B cell (primary cell): ENCODE data around the gene TEX19. TPM values are rescaled to one million over a fixed set of nuclear protein-coding genes. Genes with fewer than 3 reads are reported as not detected.

Experiments
- ATAC-seq: fragments of 200-7000 bp; cut with Tn5 transposase; one replicate; pipeline ENCODE4 v1.10.0; 2021; ENCODE audit warnings: low read depth, mild to moderate bottlenecking, moderate number of reproducible peaks, moderate library complexity
- CTCF ChIA-PET: fragments of 350-600 bp; sonication (Branson Sonifier 250); formaldehyde crosslinking; loops from one replicate; lab custom pipeline; 2021; ENCODE audit warnings: antibody characterized with exemption, inconsistent platforms; lab: Charles Lee
- POLR2A ChIA-PET: fragments of 350-600 bp; sonication (Branson Sonifier 250); formaldehyde crosslinking; loops from one replicate; lab custom pipeline; 2021; ENCODE audit warnings: antibody characterized with exemption; lab: Charles Lee
- DNase-seq: peaks from one replicate; pipeline ENCODE4 v3.0.0; 2013
- H2AFZ ChIP-seq: 2 replicates; pipeline ENCODE4 v1.6.1; 2012; ENCODE audit warnings: mild to moderate bottlenecking, low read depth, low read length; ENCODE audit not compliant: insufficient read depth, poor library complexity, severe bottlenecking
- H3K27ac ChIP-seq, 2 donors: 1 replicate in 1 of 2; 2 replicates in 1 of 2; pipeline ENCODE4 v1.5.1; 2012 to 2013; ENCODE audit warnings: low read length in 2 of 2, mild to moderate bottlenecking in 2 of 2, moderate library complexity in 1 of 2
- H3K27me3 ChIP-seq, 4 experiments: fragments of 200-600 bp in 1 of 4; sonication (generic) in 1 of 4; replicated peaks in 1 of 4; 1 replicate in 2 of 4; 2 replicates in 2 of 4; pipeline versions ENCODE4 v1.6.1 to v1.7.0; 2013 to 2016; ENCODE audit warnings: low read length in 3 of 4, mild to moderate bottlenecking in 2 of 4, mixed read lengths in 1 of 4, moderate library complexity in 1 of 4; ENCODE audit not compliant: insufficient read depth in 4 of 4, control insufficient read depth in 3 of 4; ENCODE audit errors: control extremely low read depth in 1 of 4
- H3K36me3 ChIP-seq, 2 experiments: replicated peaks in 1 of 2; 1 replicate in 1 of 2; 2 replicates in 1 of 2; pipeline versions ENCODE4 v1.6.1 to v1.7.1; 2013; ENCODE audit warnings: low read length in 1 of 2; ENCODE audit not compliant: insufficient read depth in 2 of 2, control insufficient read depth in 1 of 2; ENCODE audit errors: control extremely low read depth in 1 of 2, extremely low read depth in 1 of 2
- H3K4me1 ChIP-seq, 2 donors: fragments of 200-600 bp in 1 of 2; sonication (generic) in 1 of 2; 1 replicate in 1 of 2; 2 replicates in 1 of 2; pipeline versions ENCODE4 v1.5.1 to v1.6.1; 2013 to 2017; ENCODE audit warnings: low read length in 2 of 2; ENCODE audit not compliant: control insufficient read depth in 2 of 2, insufficient read depth in 2 of 2
- H3K4me2 ChIP-seq: replicated peaks from 2 replicates; pipeline ENCODE3; 2012; ENCODE audit warnings: mild to moderate bottlenecking, low read depth, low read length; ENCODE audit not compliant: poor library complexity, severe bottlenecking
- H3K4me3 ChIP-seq, 5 experiments: fragments of 200-600 bp in 1 of 5; sonication (generic) in 1 of 5; 1 replicate in 3 of 5; 2 replicates in 2 of 5; pipeline versions ENCODE4 v1.5.1 to v1.7.0; 2011 to 2016; ENCODE audit warnings: low read length in 4 of 5, mild to moderate bottlenecking in 4 of 5, low read depth in 2 of 5, control low read depth in 1 of 5, moderate library complexity in 1 of 5; ENCODE audit not compliant: insufficient read depth in 1 of 5; ENCODE audit errors: control extremely low read depth in 1 of 5, extremely low read depth in 1 of 5
- H3K79me2 ChIP-seq: fragments of 200-600 bp; sonication (generic); one replicate; pipeline ENCODE4 v1.6.0; 2016; ENCODE audit warnings: low read length; ENCODE audit not compliant: control insufficient read depth, insufficient read depth
- H3K9ac ChIP-seq: fragments of 200-600 bp; sonication (generic); 2 replicates; pipeline ENCODE4 v1.6.1; 2017; ENCODE audit warnings: mild to moderate bottlenecking, low read length, moderate library complexity
- H3K9me3 ChIP-seq, 3 donors: one replicate each; pipeline versions ENCODE4 v1.6.1 to v1.7.1; 2013; ENCODE audit warnings: low read length in 2 of 3; ENCODE audit not compliant: control insufficient read depth in 2 of 3, insufficient read depth in 1 of 3; ENCODE audit errors: control extremely low read depth in 1 of 3
- H4K20me1 ChIP-seq: 2 replicates; pipeline ENCODE4 v1.6.0; 2012; ENCODE audit warnings: mild to moderate bottlenecking, low read length; ENCODE audit not compliant: insufficient read depth, control insufficient read depth, poor library complexity, severe bottlenecking
- H3K27ac Mint-ChIP-seq: one replicate; pipeline ENCODE4 v1.8.0; 2021; ENCODE audit warnings: mixed read lengths
- H3K27me3 Mint-ChIP-seq: one replicate; pipeline ENCODE4 v1.8.0; 2021; ENCODE audit warnings: mixed read lengths
- H3K4me1 Mint-ChIP-seq: one replicate; pipeline ENCODE4 v1.8.0; 2021; ENCODE audit warnings: mixed read lengths
- H3K4me3 Mint-ChIP-seq: one replicate; pipeline ENCODE4 v1.8.0; 2021; ENCODE audit warnings: mixed read lengths
- H3K9me3 Mint-ChIP-seq: one replicate; pipeline ENCODE4 v1.8.0; 2022; ENCODE audit warnings: mixed read lengths; ENCODE audit not compliant: insufficient read depth
- CTCF ChIP-seq: fragments of 200-600 bp; IDR thresholded peaks from one replicate; pipeline ENCODE4 v1.8.0; 2022; ENCODE audit warnings: antibody characterized with exemption, mild to moderate bottlenecking
- EZH2 ChIP-seq: IDR thresholded peaks from 2 replicates; pipeline ENCODE4 v1.6.1; 2012; ENCODE audit warnings: borderline replicate concordance, low read depth, mild to moderate bottlenecking, moderate library complexity, low read length; ENCODE audit not compliant: insufficient read depth, poor library complexity, severe bottlenecking
- WGBS: methylation state at CpG from one replicate; pipeline ENCODE4 v1.1.5; 2013; ENCODE audit warnings: missing lambda C conversion rate; ENCODE audit not compliant: insufficient coverage; 5-methylcytosine and 5-hydroxymethylcytosine counted together
- intact Hi-C: fragments of 100-400 bp; cut with micrococcal nuclease; formaldehyde crosslinking; loops from one replicate; pipeline ENCODE4 v1.10.0; 2022
- polyA plus RNA-seq: library from polyadenylated mRNA; depleted of rRNA; stranded (reverse); fragments of >200 nt; gene quantifications from 2 replicates; pipeline ENCODE4 v1.2.3, GENCODE V29; 2012
- total RNA-seq, 2 donors: library from RNA; stranded (reverse); fragments of 120-200 nt in 1 of 2; gene quantifications; 1 replicate in 1 of 2; 2 replicates in 1 of 2; pipeline versions ENCODE4 v1.2.3 to v1.2.4, GENCODE V29; 2013 to 2022

TEX19 gene
- total and polyA plus RNA-seq, 2 donors (not counting 1 experiment from before 2014, with no cell fraction given), result not detected

DNA sequence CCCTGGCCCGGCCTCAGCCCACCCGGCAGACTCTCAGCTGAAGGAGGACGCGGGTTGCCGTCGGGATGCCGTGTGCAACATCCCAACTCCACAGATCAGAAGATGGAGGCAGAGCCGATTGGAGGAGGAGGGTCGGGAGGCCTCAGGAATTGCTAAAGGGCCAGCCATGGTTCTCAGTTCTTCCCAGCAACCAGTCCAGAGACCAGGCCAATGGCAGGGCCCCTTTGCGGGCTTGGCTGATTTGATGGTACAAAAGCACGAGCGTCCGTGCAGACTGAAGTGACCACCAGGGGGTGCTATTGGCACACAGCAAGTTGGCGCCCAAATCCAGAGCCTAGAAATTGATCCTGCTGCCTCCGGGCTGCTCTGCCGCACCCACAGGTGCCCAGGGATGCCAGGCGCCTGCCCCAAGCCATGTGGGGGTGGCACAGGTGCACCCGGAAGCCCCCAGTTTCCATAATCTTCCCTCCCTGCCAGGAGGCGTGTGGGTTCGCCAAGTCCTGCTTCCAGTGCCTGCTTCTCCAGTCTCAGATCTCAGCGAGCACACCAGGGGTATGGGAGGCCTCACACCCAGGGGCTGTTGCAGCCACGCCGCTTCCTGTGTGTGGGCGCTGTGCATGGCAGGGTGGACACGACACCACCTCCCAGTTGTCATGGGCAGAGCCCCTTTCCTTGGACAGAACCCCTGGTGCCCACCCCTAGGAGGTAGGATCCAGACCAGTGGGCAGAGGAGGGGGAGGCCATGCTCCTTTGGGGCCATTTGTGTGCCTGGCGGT, 7.1 kb upstream of the TEX19 start:
- no peaks in the 10 kb centered on the region for H3K79me2 ChIP-seq
- 45% methylated on average over 23 of the region's 26 CpGs for WGBS
- no peaks in the 10 kb centered on the region for H3K36me3 ChIP-seq
- Mint-ChIP-seq H3K27ac (no peak overlapping the region), H3K4me3 (no peak overlapping the region), H3K4me1 (peaks cover 5% of the 10 kb centered on the region), H3K9me3 (no peaks in the 10 kb centered on the region), H3K27me3 (peaks cover 13% of the 10 kb centered on the region)
- no peaks in the 10 kb centered on the region for H3K9me3 ChIP-seq
- intact Hi-C loops, result loop anchor here (1.0 to 2.0 kb wide), 5 partner anchors 63 to 423 kb away; no protein-coding TSS in a partner anchor
- POLR2A ChIA-PET, result interaction anchor here (0.7 kb wide), 2 partner anchors 62 to 190 kb away, joined by 5 to 8 read pairs; no protein-coding TSS in a partner anchor
- DNase-seq, result peak; percentile 89
- no peak overlapping the region for H2AFZ ChIP-seq
- no peaks in the 10 kb centered on the region for H4K20me1 ChIP-seq
- peak; percentile 90 for ATAC-seq
- H3K4me2 ChIP-seq, result peak overlapping the region; percentile 14
- peaks cover 0 to 27% (median 6%) of the 10 kb centered on the region in 4 experiments for H3K27me3 ChIP-seq
- H3K9ac ChIP-seq, result no peak overlapping the region
- peaks cover 10 to 14% of the 10 kb centered on the region in 2 donors for H3K4me1 ChIP-seq
- H3K27ac ChIP-seq, result no peak overlapping the region
- CTCF ChIA-PET, result interaction anchor here (0.9 to 4.9 kb wide), 16 partner anchors 19 to 699 kb away, joined by 3 to 43 read pairs (median 5); partner anchors contain the start of gene SECTM1
- H3K4me3 ChIP-seq, result no peak overlapping the region
- TF ChIP-seq EZH2 (no peak), CTCF (peak; percentile 97)

- peaks cover 7% of the 10 kb centered on the region for H3K4me1 Mint-ChIP-seq
- Histone ChIP-seq H3K79me2 (no peaks in the 10 kb centered on the region), H4K20me1 (no peaks in the 10 kb centered on the region), H3K4me3 (no peak overlapping the region), H2AFZ (no peak overlapping the region), H3K9ac (no peak overlapping the region), H3K4me2 (no peak overlapping the region), H3K4me1 (peaks cover 9 to 13% of the 10 kb centered on the region in 2 donors), H3K27ac (no peak overlapping the region), H3K36me3 (no peaks in the 10 kb centered on the region), H3K27me3 (peaks cover 0 to 28% (median 6%) of the 10 kb centered on the region in 4 experiments), H3K9me3 (no peaks in the 10 kb centered on the region)
- TF ChIP-seq EZH2, result no peak
- no peak for TF ChIP-seq CTCF
- no CpG with 5 or more reads among the region's 8 CpGs for WGBS
- intact Hi-C loops, result loop anchor here (2.0 kb wide), 2 partner anchors 61 to 421 kb away; no protein-coding TSS in a partner anchor
- no peak for ATAC-seq
- POLR2A ChIA-PET, result no interaction called here
- H3K4me3 Mint-ChIP-seq, result no peak overlapping the region
- no peaks in the 10 kb centered on the region for H3K9me3 Mint-ChIP-seq
- DNase-seq, result no peak
- CTCF ChIA-PET, result interaction anchor here (0.7 to 4.9 kb wide), 8 partner anchors 10 to 206 kb away, joined by 3 to 43 read pairs (median 4); no protein-coding TSS in a partner anchor
- no peak overlapping the region for H3K27ac Mint-ChIP-seq
- peaks cover 15% of the 10 kb centered on the region for H3K27me3 Mint-ChIP-seq
Measured at GRCh38 chr17:82353484-82353883, 5.6 kb upstream of the TEX19 start.
